Upper lobe of left lung (tissue), 4 donors: ENCODE data around the gene SLC25A42.

Source experiments
- CTCF ChIP-seq, 6 experiments: fragments of 450-650 bp in 4 of 6; fragments of 200-600 bp in 2 of 6; sonication (generic) in 2 of 6; IDR thresholded peaks; one replicate each; pipeline ENCODE4 v1.5.1; 2016 to 2019; ENCODE audit warnings: antibody characterized with exemption in 6 of 6
- EP300 ChIP-seq, 4 donors: sonication (generic); formaldehyde crosslinking; IDR thresholded peaks; one replicate each; pipeline ENCODE4 v1.5.1; 2017; ENCODE audit warnings: antibody characterized with exemption in 4 of 4, control low read depth in 2 of 4
- POLR2A ChIP-seq, 4 donors: fragments of 450-650 bp; IDR thresholded peaks; one replicate each; pipeline ENCODE4 v1.5.1; 2016 to 2017; ENCODE audit warnings: antibody characterized with exemption in 4 of 4, mild to moderate bottlenecking in 2 of 4
- POLR2AphosphoS5 ChIP-seq, 2 donors: sonication (generic); formaldehyde crosslinking; IDR thresholded peaks; one replicate each; pipeline ENCODE4 v1.5.1; 2017; ENCODE audit warnings: antibody characterized with exemption in 2 of 2

GRCh38 chr19:19057720-19058119, 6.1 kb upstream of the SLC25A42 start:
- no peak for TF ChIP-seq EP300 (IDR thresholded peaks at IDR 0.05)
- no peak for TF ChIP-seq CTCF (IDR thresholded peaks at IDR 0.05)
- no peak for TF ChIP-seq POLR2A (IDR thresholded peaks at IDR 0.05)
- no peak for TF ChIP-seq POLR2AphosphoS5 (IDR thresholded peaks at IDR 0.05)
